Mesothelial cell of epicardium (in vitro differentiated cells): ENCODE data around the gene NCF2. TPM values are rescaled to one million over a fixed set of nuclear protein-coding genes. Genes with fewer than 3 reads are reported as not detected.

Source experiments
- DNase-seq, 2 experiments: peaks; one replicate each; pipeline ENCODE4 v3.0.0; 2021; ENCODE audit warnings: low spot score in 2 of 2; ENCODE audit not compliant: unreplicated experiment in 2 of 2
- H3K27ac Mint-ChIP-seq: 2 replicates; pipeline ENCODE4 v1.8.0; 2021; ENCODE audit warnings: mixed read lengths
- H3K27me3 Mint-ChIP-seq: 2 replicates; pipeline ENCODE4 v1.8.0; 2021; ENCODE audit warnings: low read depth, mixed read lengths
- H3K36me3 Mint-ChIP-seq: 2 replicates; pipeline ENCODE4 v1.8.0; 2021; ENCODE audit warnings: mixed read lengths
- H3K4me1 Mint-ChIP-seq: 2 replicates; pipeline ENCODE4 v1.8.0; 2021; ENCODE audit warnings: mixed read lengths
- H3K4me3 Mint-ChIP-seq: 2 replicates; pipeline ENCODE4 v1.8.0; 2021; ENCODE audit warnings: mild to moderate bottlenecking, moderate library complexity, mixed read lengths
- H3K9me3 Mint-ChIP-seq: 2 replicates; pipeline ENCODE4 v1.8.0; 2021; ENCODE audit warnings: mixed read lengths
- CTCF ChIP-seq: fragments of 200-600 bp; sonication (generic); IDR thresholded peaks from one replicate; pipeline ENCODE4 v1.5.0; 2021; ENCODE audit warnings: antibody characterized with exemption; ENCODE audit not compliant: unreplicated experiment
- total RNA-seq: library from RNA; stranded (reverse); gene quantifications from 3 replicates; pipeline ENCODE4 v1.2.1, GENCODE V29; 2021

Gene NCF2
- total RNA-seq, 1 donor from 2014 or later = not detected

DNA sequence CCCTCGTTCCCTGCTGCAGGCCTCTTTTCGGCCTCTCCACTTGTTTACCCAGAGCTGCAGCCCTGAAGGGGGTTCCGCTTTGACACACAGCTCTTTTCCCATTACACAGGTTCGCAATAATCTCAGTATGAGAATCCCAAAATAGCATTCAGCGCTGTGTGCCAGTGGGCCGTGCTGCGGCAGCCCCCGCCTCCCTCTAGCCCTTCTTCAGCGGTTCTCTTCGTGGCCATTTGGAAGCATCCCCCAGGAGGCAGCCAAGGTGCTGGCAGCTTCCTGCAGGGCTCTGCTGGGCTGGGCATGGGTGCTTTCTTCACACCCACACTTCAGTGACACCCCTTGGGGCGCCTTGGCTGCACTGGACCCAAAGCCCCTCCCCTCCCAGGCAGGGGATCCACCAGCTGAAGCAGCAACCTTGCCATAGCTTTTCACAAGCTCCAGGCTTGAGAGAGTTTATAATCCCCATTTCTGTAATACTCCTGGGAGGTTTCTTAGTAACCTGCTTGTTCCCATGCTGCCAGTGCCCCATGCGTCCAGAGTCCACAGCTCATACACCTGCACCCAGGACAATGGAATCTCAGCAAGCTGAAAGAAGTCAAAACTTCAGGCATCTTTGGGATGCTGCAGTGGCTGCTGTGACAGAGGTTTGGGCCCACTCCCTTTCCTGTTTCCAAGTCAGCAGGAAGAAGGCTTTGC lies 8.1 kb downstream of the NCF2 start:
- no peaks in the 10 kb centered on the region for H3K27me3 Mint-ChIP-seq
- DNase-seq = no peak
- no peak for TF ChIP-seq CTCF
- H3K4me1 Mint-ChIP-seq = no peaks in the 10 kb centered on the region
- no peak overlapping the region for H3K27ac Mint-ChIP-seq
- no peaks in the 10 kb centered on the region for H3K9me3 Mint-ChIP-seq
- H3K4me3 Mint-ChIP-seq = no peak overlapping the region
- no peaks in the 10 kb centered on the region for H3K36me3 Mint-ChIP-seq

DNA sequence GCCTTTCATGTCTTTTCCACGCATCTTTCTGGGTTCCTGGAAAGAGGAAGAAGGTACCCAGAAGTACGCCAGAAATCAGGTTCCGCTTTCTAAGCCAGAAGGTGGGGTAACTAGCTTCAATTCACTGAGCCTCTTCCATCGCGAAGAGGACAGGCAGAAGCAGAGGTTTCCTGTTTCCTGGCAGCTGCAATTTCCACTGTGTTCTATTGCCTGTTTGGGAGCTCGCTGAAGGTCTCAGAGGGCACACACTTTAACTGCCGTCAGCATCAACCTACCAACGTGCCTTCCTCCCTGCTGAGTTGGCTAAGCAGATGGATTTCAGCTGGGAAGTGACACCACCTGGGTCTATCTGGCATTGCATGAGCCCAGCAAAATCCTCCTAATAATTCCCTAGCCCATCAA lies 10.0 kb downstream of the NCF2 start:
- DNase-seq = no peak
- no peaks in the 10 kb centered on the region for H3K36me3 Mint-ChIP-seq
- no peaks in the 10 kb centered on the region for H3K4me1 Mint-ChIP-seq
- no peaks in the 10 kb centered on the region for H3K27me3 Mint-ChIP-seq
- H3K9me3 Mint-ChIP-seq = no peaks in the 10 kb centered on the region
- H3K27ac Mint-ChIP-seq = no peak overlapping the region
- no peak for TF ChIP-seq CTCF
- no peak overlapping the region for H3K4me3 Mint-ChIP-seq

- H3K9me3 Mint-ChIP-seq = no peaks in the 10 kb centered on the region
- H3K4me3 Mint-ChIP-seq = no peak overlapping the region
- H3K27ac Mint-ChIP-seq = no peak overlapping the region
- H3K4me1 Mint-ChIP-seq = no peaks in the 10 kb centered on the region
- no peak for DNase-seq
- no peaks in the 10 kb centered on the region for H3K27me3 Mint-ChIP-seq
- H3K36me3 Mint-ChIP-seq = no peaks in the 10 kb centered on the region
- TF ChIP-seq CTCF = no peak
These were observed 11.4 kb downstream of the NCF2 start for GRCh38 chr1:183578856-183579255.

DNA sequence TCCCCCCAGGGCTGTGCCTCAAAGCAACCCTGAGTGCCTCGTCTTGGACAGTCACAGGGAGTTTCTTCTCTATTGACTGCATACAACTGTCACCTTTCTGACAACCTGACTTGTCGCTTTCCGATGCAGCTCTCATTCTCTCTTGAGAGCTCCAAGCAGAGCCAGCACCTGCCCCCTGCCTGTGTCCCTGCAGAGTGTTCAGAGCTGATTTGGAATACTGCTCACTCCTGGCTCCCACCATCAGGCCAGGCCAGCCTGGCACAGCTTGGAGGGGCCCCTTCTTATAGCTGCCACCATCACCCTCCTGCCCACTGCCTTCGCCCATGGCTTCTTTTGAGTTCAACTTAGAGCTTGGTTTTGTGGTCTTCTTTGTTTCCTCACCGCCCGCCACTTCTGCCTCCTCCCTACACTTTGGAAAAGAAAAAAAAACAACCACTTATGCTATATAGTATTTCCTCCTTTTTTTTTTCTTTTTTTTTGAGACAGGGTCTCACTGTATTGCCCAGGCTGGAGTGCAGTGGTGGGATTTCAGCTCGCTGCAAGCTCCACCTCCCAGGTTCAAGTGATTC lies 12.3 kb downstream of the NCF2 start:
- DNase-seq = no peak
- Mint-ChIP-seq H3K27me3 (no peaks in the 10 kb centered on the region), H3K9me3 (no peaks in the 10 kb centered on the region), H3K36me3 (no peaks in the 10 kb centered on the region), H3K4me1 (no peaks in the 10 kb centered on the region), H3K4me3 (no peak overlapping the region), H3K27ac (no peak overlapping the region)
- TF ChIP-seq CTCF = no peak

- H3K4me3 Mint-ChIP-seq = no peak overlapping the region
- no peak for DNase-seq
- no peak overlapping the region for H3K27ac Mint-ChIP-seq
These were observed 13.7 kb downstream of the NCF2 start for GRCh38 chr1:183576537-183576936.

More at GRCh38 chr1:183576537-183576936, 13.7 kb downstream of the NCF2 start:
- Mint-ChIP-seq H3K36me3 (no peaks in the 10 kb centered on the region), H3K4me1 (no peaks in the 10 kb centered on the region), H3K27me3 (no peaks in the 10 kb centered on the region), H3K9me3 (no peaks in the 10 kb centered on the region)
- no peak for TF ChIP-seq CTCF
